BE2C (cell line): ENCODE results near the gene ADAMTS14.

Experiments
- DNase-seq: peaks from one replicate; pipeline ENCODE4 v3.0.0-alpha.2; 2020
- H3K27me3 ChIP-seq: fragments of 250-450 bp; sonication (Bioruptor Pico); 2 replicates; pipeline ENCODE4 v1.5.1; 2020; ENCODE audit warnings: mild to moderate bottlenecking
- H3K36me3 ChIP-seq: fragments of 250-450 bp; sonication (Bioruptor Pico); 2 replicates; pipeline ENCODE4 v1.5.1; 2020; ENCODE audit warnings: mild to moderate bottlenecking
- H3K4me1 ChIP-seq: fragments of 250-450 bp; sonication (Bioruptor Pico); 2 replicates; pipeline ENCODE4 v1.5.1; 2020
- H3K4me3 ChIP-seq: 2 replicates; pipeline ENCODE4 v1.5.1; 2011; ENCODE audit warnings: low read depth, low read length
- H3K9me3 ChIP-seq: fragments of 250-450 bp; sonication (Bioruptor Pico); 2 replicates; pipeline ENCODE4 v1.5.1; 2020
- TF ChIP-seq, protein P1 (sequence below): IDR thresholded peaks from 2 replicates; pipeline ENCODE4 v1.5.1; 2012; ENCODE audit warnings: mild to moderate bottlenecking, low read depth, low read length

Gene ADAMTS14

GRCh38 chr10:70774810-70775678, 102.7 kb downstream of the ADAMTS14 start:
- TF ChIP-seq, protein P1, sequence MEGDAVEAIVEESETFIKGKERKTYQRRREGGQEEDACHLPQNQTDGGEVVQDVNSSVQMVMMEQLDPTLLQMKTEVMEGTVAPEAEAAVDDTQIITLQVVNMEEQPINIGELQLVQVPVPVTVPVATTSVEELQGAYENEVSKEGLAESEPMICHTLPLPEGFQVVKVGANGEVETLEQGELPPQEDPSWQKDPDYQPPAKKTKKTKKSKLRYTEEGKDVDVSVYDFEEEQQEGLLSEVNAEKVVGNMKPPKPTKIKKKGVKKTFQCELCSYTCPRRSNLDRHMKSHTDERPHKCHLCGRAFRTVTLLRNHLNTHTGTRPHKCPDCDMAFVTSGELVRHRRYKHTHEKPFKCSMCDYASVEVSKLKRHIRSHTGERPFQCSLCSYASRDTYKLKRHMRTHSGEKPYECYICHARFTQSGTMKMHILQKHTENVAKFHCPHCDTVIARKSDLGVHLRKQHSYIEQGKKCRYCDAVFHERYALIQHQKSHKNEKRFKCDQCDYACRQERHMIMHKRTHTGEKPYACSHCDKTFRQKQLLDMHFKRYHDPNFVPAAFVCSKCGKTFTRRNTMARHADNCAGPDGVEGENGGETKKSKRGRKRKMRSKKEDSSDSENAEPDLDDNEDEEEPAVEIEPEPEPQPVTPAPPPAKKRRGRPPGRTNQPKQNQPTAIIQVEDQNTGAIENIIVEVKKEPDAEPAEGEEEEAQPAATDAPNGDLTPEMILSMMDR: no peak
- no peak for DNase-seq
- Histone ChIP-seq H3K9me3 (no peaks in the 10 kb centered on the region), H3K4me1 (0 out of 2 replicates have a peak, but pooled peaks cover 3% of the 10 kb centered on the region), H3K27me3 (no peaks in the 10 kb centered on the region), H3K36me3 (no peaks in the 10 kb centered on the region), H3K4me3 (no peak overlapping the region)

- no peak for DNase-seq
- 0 out of 2 replicates have a peak, but pooled peaks cover 3% of the 10 kb centered on the region for H3K4me1 ChIP-seq
- no peak overlapping the region for H3K4me3 ChIP-seq
- no peaks in the 10 kb centered on the region for H3K27me3 ChIP-seq
- H3K36me3 ChIP-seq: no peaks in the 10 kb centered on the region
- TF ChIP-seq, protein P1: no peak
- H3K9me3 ChIP-seq: no peaks in the 10 kb centered on the region
These were observed 103.6 kb downstream of the ADAMTS14 start for GRCh38 chr10:70775679-70776454.

GRCh38 chr10:70776455-70777005, 104.2 kb downstream of the ADAMTS14 start:
- Histone ChIP-seq H3K4me3 (no peak overlapping the region), H3K36me3 (no peaks in the 10 kb centered on the region), H3K9me3 (no peaks in the 10 kb centered on the region), H3K27me3 (no peaks in the 10 kb centered on the region), H3K4me1 (0 out of 2 replicates have a peak, but pooled peaks cover 3% of the 10 kb centered on the region)
- no peak for DNase-seq
- TF ChIP-seq, protein P1: no peak

GRCh38 chr10:70777063-70777875, 105.0 kb downstream of the ADAMTS14 start:
- H3K9me3 ChIP-seq: no peaks in the 10 kb centered on the region
- H3K36me3 ChIP-seq: no peaks in the 10 kb centered on the region
- TF ChIP-seq, protein P1: no peak
- H3K4me1 ChIP-seq: peaks cover 6% of the 10 kb centered on the region
- H3K27me3 ChIP-seq: no peaks in the 10 kb centered on the region
- H3K4me3 ChIP-seq: no peak overlapping the region
- DNase-seq: no peak

- Histone ChIP-seq H3K4me1 (peaks cover 12% of the 10 kb centered on the region), H3K36me3 (no peaks in the 10 kb centered on the region), H3K9me3 (no peaks in the 10 kb centered on the region), H3K27me3 (no peaks in the 10 kb centered on the region), H3K4me3 (no peak overlapping the region)
- no peak for DNase-seq
- TF ChIP-seq, protein P1: no peak
These were observed 106.1 kb downstream of the ADAMTS14 start for GRCh38 chr10:70778267-70778924.
